Activated T-cell treated with anti-CD3 and anti-CD28 coated beads, Interleukin-2, amount 50 U/mL, for 1 hour (primary cell): Measurements from ENCODE around the gene PTH2R.
"Not testable (repeated sequence)": the region's sequence is repeated elsewhere in the genome, so short reads cannot be mapped to it uniquely, and the experiment has no call there.

Source experiments
- DNase-seq: peaks from one replicate; pipeline ENCODE4 v3.0.0-alpha.2; 2020

Gene PTH2R

GRCh38 chr2:208396796-208397195, 9.8 kb upstream of the PTH2R start:
- not testable (repeated sequence) for DNase-seq

- DNase-seq: no peak
These were observed 7.4 kb upstream of the PTH2R start for GRCh38 chr2:208399201-208399600.

GRCh38 chr2:208407667-208408066, 1.1 kb downstream of the PTH2R start:
- DNase-seq: no peak

- no peak for DNase-seq
These were observed 7.3 kb downstream of the PTH2R start for GRCh38 chr2:208413931-208414330.

GRCh38 chr2:208415255-208415654, 8.7 kb downstream of the PTH2R start:
- no peak for DNase-seq

GRCh38 chr2:208415897-208416296, 9.3 kb downstream of the PTH2R start:
- DNase-seq: no peak

GRCh38 chr2:208426412-208427045, 19.9 kb downstream of the PTH2R start:
- no peak for DNase-seq

GRCh38 chr2:208437755-208438154, 31.2 kb downstream of the PTH2R start:
- DNase-seq: no peak

- no peak for DNase-seq
These were observed 34.1 kb downstream of the PTH2R start for GRCh38 chr2:208440716-208441115.

- DNase-seq: no peak
These were observed 35.4 kb downstream of the PTH2R start for GRCh38 chr2:208441951-208442350.

- DNase-seq: not testable (repeated sequence)
These were observed 40.9 kb downstream of the PTH2R start for GRCh38 chr2:208447447-208447846.

GRCh38 chr2:208451061-208451460, 44.5 kb downstream of the PTH2R start:
- DNase-seq: no peak

GRCh38 chr2:208454861-208455260, 48.3 kb downstream of the PTH2R start:
- no peak for DNase-seq

- no peak for DNase-seq
These were observed 57.1 kb downstream of the PTH2R start for GRCh38 chr2:208463721-208464120.

- DNase-seq: no peak
These were observed 57.6 kb downstream of the PTH2R start for GRCh38 chr2:208464205-208464604.

- DNase-seq: no peak
These were observed 59.7 kb downstream of the PTH2R start for GRCh38 chr2:208466151-208466919.

GRCh38 chr2:208466920-208467298, 60.3 kb downstream of the PTH2R start:
- DNase-seq: no peak

- no peak for DNase-seq
These were observed 61.0 kb downstream of the PTH2R start for GRCh38 chr2:208467564-208467963.

- DNase-seq: no peak
These were observed 71.1 kb downstream of the PTH2R start for GRCh38 chr2:208477741-208478140.

GRCh38 chr2:208479342-208479741, 72.8 kb downstream of the PTH2R start:
- DNase-seq: no peak

GRCh38 chr2:208481945-208482344, 75.4 kb downstream of the PTH2R start:
- DNase-seq: not testable (repeated sequence)

- not testable (repeated sequence) for DNase-seq
These were observed 75.9 kb downstream of the PTH2R start for GRCh38 chr2:208482453-208483015.

- no peak for DNase-seq
These were observed 78.8 kb downstream of the PTH2R start for GRCh38 chr2:208485390-208485789.
